PC-3 (cell line): ENCODE data around the gene ONECUT2.

Source experiments
- CTCF ChIP-seq: fragments of 300-600 bp; sonication (generic); conservative IDR thresholded peaks from 2 replicates; pipeline ENCODE4 v1.5.1; 2017; ENCODE audit warnings: antibody characterized with exemption, low read depth, mild to moderate bottlenecking, low read length
- EZH2phosphoT487 ChIP-seq: fragments of 300-600 bp; sonication (generic); IDR thresholded peaks from 2 replicates; pipeline ENCODE4 v1.6.1; 2018; ENCODE audit warnings: mild to moderate bottlenecking, antibody characterized with exemption, low read length, borderline replicate concordance

GRCh38 chr18:57466307-57466706 is 31.1 kb downstream of the ONECUT2 start:
- TF ChIP-seq CTCF (no peak), EZH2phosphoT487 (no peak)
